Gastrocnemius medialis (tissue), 4 donors: ENCODE data around the gene DPCD. TPM values are rescaled to one million over a fixed set of nuclear protein-coding genes. Genes with fewer than 3 reads are reported as not detected.

ENCODE experiments used
- ATAC-seq, 2 donors: fragments of 150-250 bp; one replicate each; pipeline ENCODE4 v1.9.1; 2016
- DNase-seq, 2 donors: peaks; one replicate each; pipeline ENCODE4 v3.0.0-alpha.2; 2019
- H3K27ac ChIP-seq, 4 donors: fragments of 200-600 bp; sonication (generic); 1 replicate in 1 of 4; 2 replicates in 3 of 4; pipeline ENCODE4 v1.5.1; 2016 to 2018; ENCODE audit warnings: mild to moderate bottlenecking in 2 of 4, moderate library complexity in 1 of 4
- H3K27me3 ChIP-seq, 3 donors: fragments of 200-600 bp; sonication (generic) in 2 of 3; 1 replicate in 1 of 3; 2 replicates in 2 of 3; pipeline versions ENCODE4 v1.5.1 to v1.6.0; 2016 to 2019; ENCODE audit warnings: mild to moderate bottlenecking in 1 of 3, moderate library complexity in 1 of 3
- H3K36me3 ChIP-seq, 2 donors: fragments of 200-600 bp; sonication (generic) in 1 of 2; one replicate each; pipeline ENCODE4 v1.5.1; 2017 to 2018
- H3K4me1 ChIP-seq, 2 donors: fragments of 200-600 bp; sonication (generic) in 1 of 2; one replicate each; pipeline ENCODE4 v1.5.1; 2016 to 2017; ENCODE audit warnings: mild to moderate bottlenecking in 2 of 2
- H3K4me3 ChIP-seq, 4 donors: fragments of 200-600 bp; sonication (generic) in 3 of 4; 1 replicate in 1 of 4; 2 replicates in 3 of 4; pipeline ENCODE4 v1.5.1; 2016 to 2019; ENCODE audit warnings: mild to moderate bottlenecking in 2 of 4
- H3K9me3 ChIP-seq, 3 donors: fragments of 200-600 bp; sonication (generic) in 2 of 3; 1 replicate in 1 of 3; 2 replicates in 2 of 3; pipeline ENCODE4 v1.5.1; 2016 to 2019
- POLR2A ChIP-seq, 2 donors: fragments of 450-650 bp; IDR thresholded peaks; one replicate each; pipeline ENCODE4 v1.6.1; 2017; ENCODE audit warnings: antibody characterized with exemption in 2 of 2, mild to moderate bottlenecking in 2 of 2, moderate library complexity in 2 of 2
- in situ Hi-C, 4 donors: fragments of 200-750 bp; cut with MboI; loops; one replicate each; pipeline versions ENCODE4 v1.15.0 to v1.8.0; 2017; ENCODE audit warnings: low sequenced_read_pairs in 4 of 4
- intact Hi-C: fragments of 100-400 bp; cut with DNase I; formaldehyde crosslinking; loops from one replicate; pipeline ENCODE4 v1.15.1; 2023; ENCODE audit warnings: low total_unique reads
- total RNA-seq, 4 donors: library from RNA; depleted of rRNA; stranded (reverse); fragments of >200 nt; gene quantifications; one replicate each; pipeline versions ENCODE4 v1.1.0 to v1.2.3, GENCODE V29; 2016
- TF ChIP-seq, protein P1 (sequence below), 5 experiments: fragments of 450-650 bp in 3 of 5; fragments of 200-600 bp in 2 of 5; sonication (generic) in 2 of 5; IDR thresholded peaks in 4 of 5; conservative IDR thresholded peaks in 1 of 5; 1 replicate in 4 of 5; 2 replicates in 1 of 5; pipeline ENCODE4 v1.5.1; 2016 to 2019; ENCODE audit warnings: antibody characterized with exemption in 5 of 5, mild to moderate bottlenecking in 3 of 5, moderate library complexity in 3 of 5

DPCD gene
- total RNA-seq, 4 donors from 2014 or later, result 17.8 to 38.4 (median 22.9) TPM

DNA sequence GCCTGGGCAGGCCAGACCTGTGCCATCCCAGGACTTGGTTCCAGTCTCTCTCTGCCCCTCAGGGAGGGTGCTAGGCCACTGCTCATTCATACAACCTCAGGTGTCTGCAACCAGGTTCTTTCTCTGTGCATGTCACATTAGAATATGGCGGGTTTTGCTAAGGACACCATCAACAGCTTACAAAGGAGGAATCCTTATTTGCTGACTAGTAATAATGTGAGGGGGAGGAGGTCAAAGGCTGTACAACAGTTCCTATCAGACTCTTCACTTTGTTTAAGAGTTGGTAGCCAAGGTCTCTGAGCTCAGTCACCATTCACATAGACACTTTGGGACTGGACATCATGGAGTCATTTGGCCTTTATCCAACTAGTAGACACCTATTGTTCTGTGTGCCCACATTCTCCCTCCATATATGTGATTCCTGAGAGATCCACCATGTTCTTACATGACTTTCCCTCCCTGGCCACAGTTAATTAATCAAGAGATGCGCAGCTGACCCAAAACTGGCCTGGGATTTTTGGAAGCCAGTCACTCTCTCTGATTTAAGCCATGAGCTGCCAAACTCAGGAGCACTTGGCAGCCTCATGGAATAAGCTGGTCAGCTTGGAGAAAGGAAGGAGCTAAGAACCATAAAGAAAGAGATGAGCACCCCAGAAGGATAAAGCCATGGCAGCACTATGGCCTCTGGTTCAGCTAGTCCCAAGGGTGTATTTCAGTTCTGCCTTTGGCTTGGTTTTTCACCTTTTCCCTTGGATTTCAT, 51.2 kb downstream of the DPCD start:
- H3K27me3 ChIP-seq, result no peaks in the 10 kb centered on the region
- no peak for ATAC-seq
- no peaks in the 10 kb centered on the region for H3K9me3 ChIP-seq
- H3K27ac ChIP-seq, result no peak overlapping the region
- H3K36me3 ChIP-seq, result no peaks in the 10 kb centered on the region
- in situ Hi-C loops (no loop called here), intact Hi-C loops (no loop called here)
- no peak for TF ChIP-seq POLR2A (IDR thresholded peaks at IDR 0.05)
- TF ChIP-seq, protein P1, sequence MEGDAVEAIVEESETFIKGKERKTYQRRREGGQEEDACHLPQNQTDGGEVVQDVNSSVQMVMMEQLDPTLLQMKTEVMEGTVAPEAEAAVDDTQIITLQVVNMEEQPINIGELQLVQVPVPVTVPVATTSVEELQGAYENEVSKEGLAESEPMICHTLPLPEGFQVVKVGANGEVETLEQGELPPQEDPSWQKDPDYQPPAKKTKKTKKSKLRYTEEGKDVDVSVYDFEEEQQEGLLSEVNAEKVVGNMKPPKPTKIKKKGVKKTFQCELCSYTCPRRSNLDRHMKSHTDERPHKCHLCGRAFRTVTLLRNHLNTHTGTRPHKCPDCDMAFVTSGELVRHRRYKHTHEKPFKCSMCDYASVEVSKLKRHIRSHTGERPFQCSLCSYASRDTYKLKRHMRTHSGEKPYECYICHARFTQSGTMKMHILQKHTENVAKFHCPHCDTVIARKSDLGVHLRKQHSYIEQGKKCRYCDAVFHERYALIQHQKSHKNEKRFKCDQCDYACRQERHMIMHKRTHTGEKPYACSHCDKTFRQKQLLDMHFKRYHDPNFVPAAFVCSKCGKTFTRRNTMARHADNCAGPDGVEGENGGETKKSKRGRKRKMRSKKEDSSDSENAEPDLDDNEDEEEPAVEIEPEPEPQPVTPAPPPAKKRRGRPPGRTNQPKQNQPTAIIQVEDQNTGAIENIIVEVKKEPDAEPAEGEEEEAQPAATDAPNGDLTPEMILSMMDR (IDR thresholded peaks at IDR 0.05 in 4 of 5, conservative IDR thresholded peaks at IDR 0.05 in 1 of 5), result no peak
- no peak for DNase-seq
- no peaks in the 10 kb centered on the region for H3K4me1 ChIP-seq
- H3K4me3 ChIP-seq, result no peak overlapping the region

DNA sequence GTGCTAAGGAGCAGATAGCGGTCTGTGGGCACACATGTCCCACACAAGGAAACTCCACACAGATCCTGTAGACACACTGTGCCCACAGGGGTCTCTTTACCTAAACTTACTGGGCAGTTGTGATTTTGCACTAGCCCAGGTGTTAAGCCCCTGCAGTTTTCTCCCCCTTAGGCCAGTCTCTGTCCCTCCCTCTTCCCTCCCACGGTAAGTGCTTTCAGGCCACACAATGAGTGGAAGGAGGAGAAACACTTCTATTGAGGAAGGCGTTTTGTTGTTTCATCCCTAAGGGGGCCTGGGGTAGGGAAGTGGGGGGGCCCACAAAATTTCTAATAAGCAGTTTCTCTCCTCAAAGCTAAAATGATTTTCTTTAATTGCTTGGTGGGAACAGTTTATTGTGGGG, 55.4 kb downstream of the DPCD start:
- ATAC-seq (no peak), DNase-seq (no peak)
- H3K36me3 ChIP-seq, result no peaks in the 10 kb centered on the region
- no peaks in the 10 kb centered on the region for H3K9me3 ChIP-seq
- no peak overlapping the region for H3K4me3 ChIP-seq
- H3K27ac ChIP-seq, result no peak overlapping the region
- in situ Hi-C loops, result no loop called here
- intact Hi-C loops, result no loop called here
- H3K27me3 ChIP-seq, result no peaks in the 10 kb centered on the region
- no peak for TF ChIP-seq POLR2A (IDR thresholded peaks at IDR 0.05)
- TF ChIP-seq, protein P1 (IDR thresholded peaks at IDR 0.05 in 4 of 5, conservative IDR thresholded peaks at IDR 0.05 in 1 of 5), result no peak
- H3K4me1 ChIP-seq, result peaks cover 18% of the 10 kb centered on the region in 2 donors

DNA sequence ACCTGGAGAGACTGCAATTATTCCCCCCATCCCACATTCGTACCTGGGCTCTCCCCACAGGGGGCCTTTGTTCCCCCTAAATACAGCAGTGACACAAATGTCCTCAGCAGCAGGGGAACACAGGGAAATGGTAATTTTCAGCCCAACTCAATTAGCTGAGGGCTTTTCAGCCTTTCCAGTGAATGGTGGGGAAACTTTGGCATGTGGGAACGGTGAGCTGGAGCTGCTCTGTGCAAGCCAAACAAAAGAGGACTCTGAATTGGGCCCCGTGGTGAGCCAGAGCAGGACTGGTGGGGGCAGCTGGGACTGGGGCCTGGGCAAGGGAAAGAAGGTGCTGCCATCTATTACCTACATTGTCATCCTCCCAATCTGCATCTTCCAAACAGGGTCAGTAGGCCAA, 55.9 kb downstream of the DPCD start:
- H3K27me3 ChIP-seq, result no peaks in the 10 kb centered on the region
- ATAC-seq, result no peak
- DNase-seq, result no peak
- no peak overlapping the region for H3K27ac ChIP-seq
- intact Hi-C loops (no loop called here), in situ Hi-C loops (no loop called here)
- peaks cover 18% of the 10 kb centered on the region in 2 donors for H3K4me1 ChIP-seq
- H3K4me3 ChIP-seq, result no peak overlapping the region
- H3K9me3 ChIP-seq, result no peaks in the 10 kb centered on the region
- H3K36me3 ChIP-seq, result no peaks in the 10 kb centered on the region
- TF ChIP-seq, protein P1 (IDR thresholded peaks at IDR 0.05 in 4 of 5, conservative IDR thresholded peaks at IDR 0.05 in 1 of 5), result no peak
- no peak for TF ChIP-seq POLR2A (IDR thresholded peaks at IDR 0.05)

DNA sequence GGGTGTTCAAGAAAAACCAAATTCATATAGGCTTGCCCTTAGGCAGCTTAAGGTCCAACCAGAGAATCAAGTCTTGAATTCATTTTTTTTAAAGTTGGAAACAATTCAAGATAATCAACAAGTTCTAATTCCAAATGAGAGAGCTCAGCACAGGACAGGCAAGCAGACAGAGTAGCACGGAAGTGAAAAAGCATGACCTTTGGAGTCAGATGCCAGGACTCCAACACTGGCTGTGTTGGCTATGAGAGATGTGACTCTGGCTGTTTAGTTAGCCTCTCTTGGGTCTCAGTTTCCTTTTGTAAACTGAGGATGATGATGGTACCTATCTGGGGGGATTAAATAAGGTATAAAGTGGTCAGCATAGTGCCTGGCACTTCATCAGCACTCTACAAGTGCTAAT, 57.5 kb downstream of the DPCD start:
- Histone ChIP-seq H3K27ac (no peak overlapping the region), H3K36me3 (no peaks in the 10 kb centered on the region)
- ATAC-seq, result no peak

More for the DNA sequence above, 57.5 kb downstream of the DPCD start:
- Histone ChIP-seq H3K4me1 (peaks cover 18% of the 10 kb centered on the region in 2 donors), H3K27me3 (no peaks in the 10 kb centered on the region), H3K9me3 (no peaks in the 10 kb centered on the region), H3K4me3 (no peak overlapping the region)
- in situ Hi-C loops, result no loop called here
- TF ChIP-seq, protein P1 (IDR thresholded peaks at IDR 0.05 in 4 of 5, conservative IDR thresholded peaks at IDR 0.05 in 1 of 5), result no peak
- TF ChIP-seq POLR2A (IDR thresholded peaks at IDR 0.05), result no peak
- DNase-seq, result no peak
- intact Hi-C loops, result no loop called here
